Peyer's patch (tissue), 4 donors: ENCODE data around the gene SMTN.

ENCODE experiments used
- POLR2A ChIP-seq, 2 donors: fragments of 450-650 bp; IDR thresholded peaks; one replicate each; pipeline ENCODE4 v1.5.1; 2017; ENCODE audit warnings: antibody characterized with exemption in 2 of 2, mild to moderate bottlenecking in 2 of 2, moderate library complexity in 2 of 2
- TF ChIP-seq, protein P1 (sequence below), 6 experiments: fragments of 450-650 bp in 4 of 6; fragments of 200-600 bp in 2 of 6; sonication (generic) in 1 of 6; IDR thresholded peaks; one replicate each; pipeline ENCODE4 v1.5.1; 2017 to 2019; ENCODE audit warnings: antibody characterized with exemption in 6 of 6, mild to moderate bottlenecking in 3 of 6, moderate library complexity in 1 of 6

DNA sequence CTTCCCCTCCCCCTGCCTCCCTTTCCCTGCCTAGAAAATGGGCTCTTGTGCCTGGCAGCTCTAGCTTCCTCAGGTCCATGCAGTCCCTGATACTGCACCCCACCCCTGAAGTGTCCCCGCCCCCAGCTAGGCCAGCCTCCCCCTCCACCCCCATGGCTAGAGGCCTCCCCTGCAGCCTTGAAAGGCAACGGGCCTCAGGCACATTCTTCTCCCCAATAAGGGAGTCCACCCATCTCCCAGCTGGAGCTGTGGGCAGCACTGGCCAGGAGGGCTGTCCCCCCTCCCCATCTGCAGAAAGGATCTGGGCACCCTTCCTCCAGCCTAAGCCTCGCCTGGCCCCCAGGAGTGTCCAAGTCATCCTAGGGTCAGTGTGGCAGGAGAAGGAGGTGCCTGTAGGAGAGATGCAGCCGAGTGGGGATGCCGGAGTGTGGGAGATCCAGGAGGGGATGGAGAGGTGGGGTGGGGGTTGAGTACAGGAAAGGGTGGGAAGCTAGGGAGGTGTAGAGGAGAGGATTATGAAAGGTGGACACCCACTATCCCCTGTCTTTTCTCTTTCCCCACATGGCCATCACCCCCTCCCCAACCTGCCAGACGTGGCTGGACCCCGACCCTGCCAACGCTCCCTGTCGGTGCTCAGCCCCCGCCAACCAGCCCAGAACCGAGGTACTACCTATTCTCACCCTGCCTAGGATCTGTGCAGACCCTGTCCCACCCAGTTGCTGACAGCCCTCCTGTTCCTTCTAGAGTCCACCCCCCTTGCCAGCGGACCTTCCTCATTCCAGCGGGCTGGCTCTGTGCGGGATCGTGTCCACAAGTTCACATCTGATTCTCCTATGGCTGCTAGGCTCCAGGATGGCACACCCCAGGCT, 9.3 kb downstream of the SMTN start:
- TF ChIP-seq, protein P1, sequence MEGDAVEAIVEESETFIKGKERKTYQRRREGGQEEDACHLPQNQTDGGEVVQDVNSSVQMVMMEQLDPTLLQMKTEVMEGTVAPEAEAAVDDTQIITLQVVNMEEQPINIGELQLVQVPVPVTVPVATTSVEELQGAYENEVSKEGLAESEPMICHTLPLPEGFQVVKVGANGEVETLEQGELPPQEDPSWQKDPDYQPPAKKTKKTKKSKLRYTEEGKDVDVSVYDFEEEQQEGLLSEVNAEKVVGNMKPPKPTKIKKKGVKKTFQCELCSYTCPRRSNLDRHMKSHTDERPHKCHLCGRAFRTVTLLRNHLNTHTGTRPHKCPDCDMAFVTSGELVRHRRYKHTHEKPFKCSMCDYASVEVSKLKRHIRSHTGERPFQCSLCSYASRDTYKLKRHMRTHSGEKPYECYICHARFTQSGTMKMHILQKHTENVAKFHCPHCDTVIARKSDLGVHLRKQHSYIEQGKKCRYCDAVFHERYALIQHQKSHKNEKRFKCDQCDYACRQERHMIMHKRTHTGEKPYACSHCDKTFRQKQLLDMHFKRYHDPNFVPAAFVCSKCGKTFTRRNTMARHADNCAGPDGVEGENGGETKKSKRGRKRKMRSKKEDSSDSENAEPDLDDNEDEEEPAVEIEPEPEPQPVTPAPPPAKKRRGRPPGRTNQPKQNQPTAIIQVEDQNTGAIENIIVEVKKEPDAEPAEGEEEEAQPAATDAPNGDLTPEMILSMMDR (IDR thresholded peaks at IDR 0.05), result no peak
- no peak for TF ChIP-seq POLR2A (IDR thresholded peaks at IDR 0.05)
